HG02970 (cell line): ENCODE measurements around the gene C1QL2.

Source experiments
- ATAC-seq: cut with Tn5 transposase; IDR thresholded peaks from one replicate; pipeline ENCODE4 v1.9.1; 2021; ENCODE audit warnings: mild to moderate bottlenecking, moderate library complexity, moderate number of reproducible peaks; ENCODE audit not compliant: unreplicated experiment, low FRiP score

C1QL2 gene

DNA sequence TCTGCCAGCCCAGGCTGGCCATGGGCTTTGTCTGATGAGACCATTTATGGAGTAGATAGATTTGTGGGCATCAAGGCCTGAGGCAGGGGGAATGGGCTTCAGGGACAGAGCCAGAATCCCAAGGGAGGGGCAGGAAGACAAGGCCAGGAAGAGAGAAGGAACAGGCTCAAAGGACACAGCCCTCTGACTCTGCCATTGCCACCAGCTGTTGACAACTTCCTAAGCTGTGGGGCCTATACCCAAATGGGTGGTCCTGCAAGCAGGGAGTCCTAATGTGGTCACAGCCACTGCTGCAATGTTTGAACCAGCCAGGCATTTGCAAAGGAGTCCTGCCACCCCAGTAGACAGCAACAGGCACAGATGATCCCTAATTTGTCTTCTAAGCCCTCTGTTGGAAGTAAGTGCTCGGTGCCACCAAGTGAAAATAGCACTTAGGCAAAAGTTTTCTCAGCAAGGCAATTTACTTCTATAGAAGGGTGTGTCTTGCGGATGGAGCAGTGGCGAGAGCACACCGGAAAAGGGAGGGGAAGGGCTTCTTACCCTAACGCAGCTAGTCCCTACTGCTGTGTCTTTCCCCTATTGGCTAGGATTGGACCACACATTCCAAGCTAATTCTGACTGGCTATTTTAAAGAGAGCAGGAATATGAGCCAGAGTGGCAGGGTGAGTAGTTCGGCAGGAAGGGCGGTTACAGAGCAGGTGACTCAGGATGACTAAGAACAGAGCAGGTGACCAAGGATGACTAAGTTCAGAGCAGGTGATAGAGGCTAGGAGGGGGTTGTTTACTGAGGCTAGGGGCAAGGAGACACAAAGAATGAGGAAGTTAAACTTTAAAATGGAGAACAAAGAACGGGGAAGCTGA lies 47.2 kb downstream of the C1QL2 start:
- no peak for ATAC-seq

DNA sequence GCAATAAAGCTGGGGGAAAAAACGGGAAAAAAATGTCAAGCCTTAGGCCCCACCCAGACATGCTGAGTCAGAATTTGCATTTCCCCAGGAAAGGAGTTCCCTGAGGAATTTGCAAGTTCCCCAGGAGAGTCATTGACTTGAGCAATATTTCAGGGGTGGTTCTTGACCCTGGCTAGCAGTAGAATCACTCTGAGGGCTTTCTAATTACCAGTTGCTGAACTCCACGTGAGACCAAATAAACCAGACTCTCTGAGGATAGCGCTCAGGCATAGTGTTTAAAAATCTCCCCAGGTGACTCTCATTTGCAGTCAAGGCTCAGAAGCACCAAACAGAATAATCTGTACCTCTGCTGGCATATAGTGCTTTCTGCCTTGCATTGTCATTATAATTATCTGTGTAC lies 48.7 kb downstream of the C1QL2 start:
- ATAC-seq = no peak

DNA sequence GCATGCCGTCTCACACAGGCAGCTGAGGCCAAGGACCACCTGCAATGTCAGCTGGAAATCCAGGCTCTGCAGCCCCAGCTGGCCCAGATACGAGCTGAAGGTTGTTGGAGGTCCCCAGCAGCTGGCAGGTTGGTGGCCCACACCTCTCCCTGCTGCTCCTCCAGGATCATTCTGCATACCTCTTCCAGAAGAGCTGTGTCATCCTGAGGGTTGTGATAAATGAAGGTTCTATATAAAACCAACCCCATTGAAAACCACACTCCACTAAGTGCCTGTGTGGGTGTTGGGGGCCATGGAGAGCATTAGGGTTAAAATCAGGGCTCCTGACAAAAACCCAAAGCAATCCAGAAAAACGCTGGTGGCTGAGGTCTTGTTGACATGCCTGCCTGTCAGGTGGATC lies 50.4 kb downstream of the C1QL2 start:
- ATAC-seq = no peak

DNA sequence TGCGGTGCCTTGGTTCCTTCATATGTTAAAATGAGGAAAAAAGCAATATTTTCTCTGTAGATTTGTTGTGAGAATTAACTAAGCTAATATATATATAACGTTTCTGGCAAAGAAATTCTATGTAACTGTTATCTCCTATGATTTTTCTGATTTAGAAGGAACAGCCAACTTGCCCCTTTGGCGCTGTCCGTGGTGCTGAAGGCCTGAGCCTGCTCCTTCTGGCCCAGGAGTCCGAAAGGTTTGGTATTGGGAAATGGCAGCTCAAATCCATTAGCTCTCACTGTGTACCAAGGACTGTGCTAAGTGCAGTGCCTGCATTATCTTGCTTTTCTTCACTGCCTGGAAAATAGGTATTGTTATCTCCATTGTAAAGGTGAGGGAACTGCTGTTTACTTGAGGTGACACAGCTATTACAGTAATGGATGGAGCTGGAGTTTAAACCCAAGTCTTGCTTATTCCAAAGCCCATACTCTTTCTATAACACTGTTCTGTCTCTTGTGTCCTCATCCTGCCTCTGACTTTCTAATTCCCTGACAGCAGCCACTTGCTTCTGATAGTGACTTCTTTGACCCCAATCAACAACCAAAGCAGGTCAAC lies 52.2 kb downstream of the C1QL2 start:
- no peak for ATAC-seq
